ENCODE data around the gene ADAM15. TPM values are rescaled to one million over a fixed set of nuclear protein-coding genes. Genes with fewer than 3 reads are reported as not detected.
A peak's percentile ranks its signal among the peaks of the same experiment; 100 is the strongest.

ADAM15 gene
- total RNA-seq, 4 donors from 2014 or later, result 90.6 to 196 (median 115) TPM

DNA sequence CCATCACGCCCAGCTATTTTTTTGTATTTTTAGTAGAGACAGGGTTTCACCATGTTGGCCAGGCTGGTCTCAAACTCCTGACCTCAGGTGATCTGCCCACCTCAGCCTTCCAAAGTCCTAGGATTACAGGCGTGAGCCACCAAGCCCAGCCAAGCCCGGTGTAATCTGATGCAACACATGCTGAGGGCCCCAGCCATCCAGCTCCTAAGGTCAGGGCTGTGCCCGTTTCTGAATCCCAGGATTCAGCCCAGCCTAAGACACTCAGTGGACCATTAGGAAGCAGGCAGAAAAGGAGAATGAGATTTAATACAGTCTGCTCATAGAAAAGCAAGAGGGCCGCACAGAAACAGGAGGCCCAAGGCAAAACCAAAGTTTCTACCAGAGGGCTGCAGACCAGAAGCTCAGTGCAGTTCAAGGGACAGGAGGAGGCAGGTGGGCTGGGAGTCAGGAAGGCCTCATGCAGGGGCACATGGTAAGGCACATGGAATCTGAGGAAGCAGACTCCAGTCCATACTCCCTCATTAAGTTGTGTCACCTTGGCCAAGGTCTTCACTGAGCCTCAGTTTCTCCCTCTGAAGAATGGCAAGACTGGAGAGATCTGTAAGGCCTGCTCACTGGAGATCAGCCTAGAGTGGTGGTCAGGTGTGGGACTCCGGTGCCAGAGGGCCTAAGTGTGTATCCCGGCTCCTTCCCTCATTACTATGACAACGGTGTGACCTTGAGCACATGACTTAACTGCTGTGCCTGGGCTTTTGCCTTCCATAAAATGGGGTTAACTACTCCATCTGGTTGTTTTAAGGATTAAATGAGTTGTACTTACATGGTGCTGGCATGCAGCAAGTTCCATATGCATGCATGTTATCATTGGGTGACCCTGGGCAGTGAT lies 2.4 kb upstream of the ADAM15 start:
- Histone ChIP-seq H3K27ac (peak overlapping the region in 1 of 4 donors; percentile 99), H3K9me3 (no peaks in the 10 kb centered on the region), H3K36me3 (no peaks in the 10 kb centered on the region), H3K4me1 (peaks cover 23 to 51% (median 37%) of the 10 kb centered on the region in 4 donors), H3K27me3 (no peaks in the 10 kb centered on the region), H3K4me3 (no peak overlapping the region)
- intact Hi-C loops (cut with DNase I; ENCODE audit: low total_unique reads) (no loop called here), in situ Hi-C loops (cut with MboI; ENCODE audit: low pct_ligation_motif_present in 1 of 4, low pct_unique_long_range_greater_than_20kb in 1 of 4, low sequenced_read_pairs in 3 of 4) (no loop called here)
- DNase-seq, result no peak
- WGBS, 2 donors (ENCODE audit: low coverage in 1 of 2), result 80 to 100% methylated on average over 1 to 8 of the region's 8 CpGs
- no peak for TF ChIP-seq CTCF (IDR thresholded peaks at IDR 0.05)
- no peak for TF ChIP-seq POLR2AphosphoS5 (IDR thresholded peaks at IDR 0.05)
- TF ChIP-seq POLR2A (IDR thresholded peaks at IDR 0.05), result no peak
- no peak for TF ChIP-seq EP300 (IDR thresholded peaks at IDR 0.05; ENCODE audit: low read depth)

DNA sequence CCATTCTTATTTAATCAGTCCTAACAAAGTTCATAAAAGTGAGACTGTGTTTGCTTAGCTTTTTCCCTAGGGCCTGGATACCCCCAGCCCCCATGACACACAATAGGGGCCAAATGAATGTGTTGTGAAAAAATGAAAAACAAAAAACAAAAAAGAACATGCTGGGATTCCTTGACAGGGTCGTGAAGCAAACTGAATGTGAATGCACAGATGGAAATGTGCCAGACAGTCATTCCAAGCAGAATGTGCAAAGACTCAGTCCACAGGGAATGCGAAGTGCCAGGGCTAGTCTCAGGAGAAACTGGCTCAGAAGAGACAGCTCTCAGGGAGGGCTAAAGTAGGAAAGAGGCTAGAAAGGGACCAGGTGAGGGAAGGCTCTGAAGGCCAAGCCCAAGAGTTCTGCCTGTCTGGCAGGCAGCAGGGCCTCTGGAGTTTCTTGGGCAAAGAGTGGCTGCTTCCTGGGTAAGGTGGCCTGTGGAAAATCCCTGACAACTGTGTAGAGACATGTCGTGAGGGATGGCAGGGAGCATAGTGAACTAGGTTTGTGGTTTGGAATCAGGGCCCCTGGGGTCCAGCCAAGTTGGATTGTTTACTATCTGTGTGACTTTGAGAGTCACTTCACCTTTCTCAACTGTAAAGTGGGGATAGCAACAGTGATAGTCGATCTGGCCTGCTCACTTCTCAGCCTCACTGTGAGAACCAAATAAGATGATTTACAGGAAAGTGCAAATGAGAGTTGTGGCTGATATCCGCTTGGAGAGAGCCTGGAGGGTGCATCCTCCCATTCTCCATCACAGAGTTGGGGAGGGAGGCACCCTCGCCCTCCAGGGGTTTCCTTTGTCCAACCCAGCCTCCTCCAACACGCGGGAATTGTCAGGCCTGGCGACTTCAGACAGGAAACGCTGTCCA lies 1.2 kb upstream of the ADAM15 start:
- no peak for TF ChIP-seq POLR2AphosphoS5 (IDR thresholded peaks at IDR 0.05)
- TF ChIP-seq EP300 (IDR thresholded peaks at IDR 0.05; ENCODE audit: low read depth), result no peak
- TF ChIP-seq CTCF (IDR thresholded peaks at IDR 0.05), result no peak
- no peak for TF ChIP-seq POLR2A (IDR thresholded peaks at IDR 0.05)
- peaks cover 15 to 41% (median 26%) of the 10 kb centered on the region in 4 donors for H3K4me1 ChIP-seq
- peaks cover 0 to 10% (median 0%) of the 10 kb centered on the region in 4 donors for H3K36me3 ChIP-seq
- no peak for DNase-seq
- H3K4me3 ChIP-seq, result peak overlapping the region in 3 of 4 donors; percentile 53 to 72 (median 62)
- no peaks in the 10 kb centered on the region for H3K27me3 ChIP-seq
- in situ Hi-C loops (cut with MboI; ENCODE audit: low pct_ligation_motif_present in 1 of 4, low pct_unique_long_range_greater_than_20kb in 1 of 4, low sequenced_read_pairs in 3 of 4), result loop anchor here in 3 of 4 donors (25.0 kb wide), 1 partner anchor 88 kb away; the partner anchor contains the start of genes CKS1B (in 3 of the 3), PBXIP1 (in 3 of the 3), PYGO2 (in 3 of the 3) and SHC1 (in 3 of the 3)
- 17 to 35% methylated on average over 2 to 10 of the region's 10 CpGs for WGBS, 2 donors (ENCODE audit: low coverage in 1 of 2)
- intact Hi-C loops (cut with DNase I; ENCODE audit: low total_unique reads), result no loop called here
- no peaks in the 10 kb centered on the region for H3K9me3 ChIP-seq
- H3K27ac ChIP-seq, result peak overlapping the region; percentile 91 to 99 (median 94)

- intact Hi-C loops (cut with DNase I; ENCODE audit: low total_unique reads), result no loop called here
- 1% methylated on average over 24 of the region's 31 CpGs; no CpG with 5 or more reads in 1 of the 2 donors for WGBS, 2 donors (ENCODE audit: low coverage in 1 of 2)
- peaks cover 15 to 41% (median 26%) of the 10 kb centered on the region in 4 donors for H3K4me1 ChIP-seq
- in situ Hi-C loops (cut with MboI; ENCODE audit: low pct_ligation_motif_present in 1 of 4, low pct_unique_long_range_greater_than_20kb in 1 of 4, low sequenced_read_pairs in 3 of 4), result loop anchor here in 3 of 4 donors (25.0 kb wide), 1 partner anchor 89 kb away; the partner anchor contains the start of genes CKS1B (in 3 of the 3), PBXIP1 (in 3 of the 3), PYGO2 (in 3 of the 3) and SHC1 (in 3 of the 3)
- no peaks in the 10 kb centered on the region for H3K9me3 ChIP-seq
- TF ChIP-seq EP300 (IDR thresholded peaks at IDR 0.05; ENCODE audit: low read depth) (no peak), POLR2A (IDR thresholded peaks at IDR 0.05) (peak; percentile 39)
- H3K36me3 ChIP-seq, result peaks cover 0 to 19% (median 0%) of the 10 kb centered on the region in 4 donors
- H3K27me3 ChIP-seq, result no peaks in the 10 kb centered on the region
- H3K27ac ChIP-seq, result peak overlapping the region; percentile 91 to 99 (median 94)
- DNase-seq, result no peak
- peak overlapping the region; percentile 53 to 72 (median 63) for H3K4me3 ChIP-seq
Measured at GRCh38 chr1:155051342-155051776, 243 bp downstream of the ADAM15 start.

GRCh38 chr1:155051777-155052398 lies 772 bp downstream of the ADAM15 start:
- peaks cover 0 to 19% (median 0%) of the 10 kb centered on the region in 4 donors for H3K36me3 ChIP-seq
- H3K27me3 ChIP-seq, result no peaks in the 10 kb centered on the region
- intact Hi-C loops (cut with DNase I; ENCODE audit: low total_unique reads) (no loop called here), in situ Hi-C loops (cut with MboI; ENCODE audit: low pct_ligation_motif_present in 1 of 4, low pct_unique_long_range_greater_than_20kb in 1 of 4, low sequenced_read_pairs in 3 of 4) (loop anchor here in 3 of 4 donors (25.0 kb wide), 1 partner anchor 90 kb away; the partner anchor contains the start of genes CKS1B (in 3 of the 3), PBXIP1 (in 3 of the 3), PYGO2 (in 3 of the 3) and SHC1 (in 3 of the 3))
- H3K9me3 ChIP-seq, result no peaks in the 10 kb centered on the region
- TF ChIP-seq EP300 (IDR thresholded peaks at IDR 0.05; ENCODE audit: low read depth) (no peak), POLR2A (IDR thresholded peaks at IDR 0.05) (peak; percentile 20), POLR2AphosphoS5 (IDR thresholded peaks at IDR 0.05) (peak in 2 of 3 donors; percentile 6 to 11), CTCF (IDR thresholded peaks at IDR 0.05) (no peak)
- H3K4me3 ChIP-seq, result peak overlapping the region; percentile 53 to 72 (median 63)
- 5% methylated on average over 26 of the region's 27 CpGs; no CpG with 5 or more reads in 1 of the 2 donors for WGBS, 2 donors (ENCODE audit: low coverage in 1 of 2)
- H3K27ac ChIP-seq, result peak overlapping the region; percentile 91 to 99 (median 94)
- peak; percentile 69 for DNase-seq
- H3K4me1 ChIP-seq, result peaks cover 15 to 41% (median 26%) of the 10 kb centered on the region in 4 donors
